Stimulated activated CD4-positive, alpha-beta T cell treated with anti-CD3 and anti-CD28 coated beads, TNF-alpha, amount 100 ng/mL, for 48 hours (primary cell): ENCODE results near the gene PALLD.
"Not testable (repeated sequence)": the region's sequence is repeated elsewhere in the genome, so short reads cannot be mapped to it uniquely, and the experiment has no call there.

Experiments used
- DNase-seq, 3 donors: peaks; one replicate each; pipeline ENCODE4 v3.0.0-alpha.2; 2020; ENCODE audit warnings: low read depth in 3 of 3

The PALLD gene

DNA sequence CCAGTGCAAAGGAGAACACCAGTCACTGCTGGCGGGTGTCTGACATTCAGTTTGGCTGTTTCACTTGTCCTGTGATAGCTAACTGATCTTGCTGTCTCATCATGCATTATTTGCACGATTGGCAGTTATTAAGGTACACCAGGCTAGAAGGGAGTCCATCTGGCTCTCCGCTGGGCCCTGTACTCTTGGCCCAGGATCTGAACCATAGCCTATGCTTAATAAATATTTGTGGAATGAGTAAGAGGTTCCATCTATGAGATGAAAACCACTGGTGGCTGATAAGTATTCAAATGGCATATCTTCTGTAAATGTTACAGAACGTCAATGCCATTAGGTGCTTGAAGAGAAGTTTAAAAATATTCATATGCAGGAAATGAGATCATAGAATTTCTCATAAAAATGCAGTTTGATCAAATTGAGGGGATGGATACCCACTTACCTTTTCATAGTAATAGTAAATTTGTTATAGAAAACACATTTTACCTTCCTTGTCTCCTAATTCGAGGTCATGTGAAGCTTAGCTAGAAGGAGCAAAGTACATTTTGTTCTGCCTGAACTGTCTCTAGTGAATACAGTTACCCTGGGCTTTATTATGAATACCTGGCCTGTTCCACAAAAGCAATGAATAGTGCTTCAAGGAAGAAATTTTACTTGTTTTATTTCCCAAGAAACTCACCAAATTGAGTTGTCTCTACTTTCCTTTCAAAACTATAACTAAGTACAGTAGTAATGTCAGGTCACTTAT, 299.7 kb downstream of the PALLD start:
- DNase-seq, result no peak

DNA sequence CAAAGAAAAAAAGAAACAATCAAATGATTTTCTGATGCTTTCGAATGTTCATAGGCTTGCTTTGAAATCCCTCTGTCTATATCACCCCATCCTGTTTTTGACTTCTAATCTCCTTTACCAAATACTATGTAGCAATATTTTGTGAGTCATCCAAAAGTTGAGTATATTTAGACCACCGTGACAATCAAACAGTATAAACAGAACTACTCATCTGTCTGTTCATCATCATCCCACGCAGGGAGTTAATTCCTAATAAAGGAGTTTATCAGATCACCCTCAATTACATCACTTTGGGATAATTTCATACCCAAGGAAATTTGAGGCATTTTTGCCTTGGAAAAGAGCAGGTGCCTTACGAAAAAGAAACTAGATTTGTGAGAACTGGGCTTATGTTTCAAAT, 300.3 kb downstream of the PALLD start:
- no peak for DNase-seq

DNA sequence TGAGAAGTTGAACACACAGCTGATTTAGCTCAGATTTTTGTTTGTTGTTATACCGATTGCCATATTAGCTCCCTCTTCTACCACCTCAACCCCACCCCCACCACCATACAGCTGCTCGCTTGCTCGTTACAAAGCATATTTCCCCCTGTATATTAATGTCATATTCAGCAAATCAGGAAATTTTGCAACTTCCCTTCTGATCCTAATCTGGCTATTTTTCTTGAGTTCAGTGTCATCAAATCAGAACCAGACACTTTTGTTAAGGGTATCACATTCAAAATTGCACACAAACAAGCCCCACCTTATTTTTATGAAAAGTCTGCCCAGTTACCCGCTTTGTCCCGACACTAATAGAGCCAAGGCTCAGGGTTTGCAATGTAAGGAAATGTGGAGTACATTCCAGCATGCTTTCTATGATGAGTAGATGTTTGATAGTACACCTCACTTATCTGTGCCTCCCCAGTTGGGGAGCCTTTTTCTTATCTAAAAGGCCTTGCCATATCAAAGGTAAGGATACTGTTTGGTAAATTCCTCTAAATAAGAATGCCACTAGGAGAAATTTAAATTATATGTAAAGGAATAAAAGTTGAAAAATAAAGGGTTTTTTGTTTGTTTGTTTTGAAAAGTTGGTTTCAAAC, 301.0 kb downstream of the PALLD start:
- DNase-seq, result no peak

DNA sequence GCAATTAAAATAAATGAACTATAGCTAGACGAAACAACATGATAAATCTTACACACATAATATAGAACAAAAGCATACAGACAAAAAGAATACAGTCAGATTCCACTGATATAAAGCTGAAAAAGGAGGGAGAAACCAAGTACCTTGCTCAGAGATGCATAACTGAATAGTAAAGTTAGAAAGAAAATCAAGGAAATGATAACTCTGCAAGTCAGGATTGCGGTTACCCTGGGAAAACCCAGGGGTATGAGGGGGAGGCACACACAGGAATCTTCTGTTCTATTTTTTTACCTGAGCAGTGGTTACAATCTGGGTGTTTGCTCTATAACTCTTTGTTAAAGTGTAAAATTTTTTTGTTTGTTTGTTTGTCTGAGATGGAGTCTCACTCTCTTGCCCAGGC, 304.1 kb downstream of the PALLD start:
- DNase-seq, result no peak

DNA sequence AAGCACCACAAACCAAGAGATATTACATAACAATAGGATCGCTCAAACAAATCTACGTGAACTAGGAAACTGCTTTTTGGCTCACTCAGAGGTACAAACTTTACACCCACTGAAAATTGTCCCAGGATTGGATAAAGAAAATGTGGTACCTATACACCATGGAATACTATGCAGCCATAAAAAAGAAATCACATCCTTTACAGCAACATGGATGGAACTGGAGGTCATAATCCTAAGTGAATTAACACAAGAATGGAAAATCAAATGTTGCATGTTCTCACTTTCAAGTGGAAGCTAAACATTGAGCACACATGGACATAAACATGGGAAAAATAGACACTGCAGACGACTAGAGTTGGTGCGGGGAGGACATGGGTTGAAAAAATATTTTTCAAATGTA, 305.4 kb downstream of the PALLD start:
- DNase-seq, result no peak

DNA sequence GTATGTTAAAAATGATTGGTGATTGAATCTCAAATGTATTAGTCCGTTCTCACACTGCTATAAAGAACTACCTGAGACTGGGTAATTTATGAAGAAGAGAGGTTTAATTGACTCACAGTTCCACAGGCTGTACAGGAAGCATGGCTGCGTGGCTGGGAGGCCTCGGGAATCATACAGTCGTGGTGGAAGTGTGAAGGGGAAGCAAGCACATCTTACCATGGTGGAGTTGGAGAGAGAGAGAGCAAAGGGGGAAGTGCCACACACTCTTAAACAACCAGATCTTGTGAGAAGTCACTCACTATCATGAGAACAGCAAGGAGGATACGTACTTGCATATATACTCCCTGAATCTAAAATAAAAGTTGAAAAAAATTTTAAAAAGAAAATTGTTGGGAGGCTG, 306.2 kb downstream of the PALLD start:
- not testable (repeated sequence) for DNase-seq

DNA sequence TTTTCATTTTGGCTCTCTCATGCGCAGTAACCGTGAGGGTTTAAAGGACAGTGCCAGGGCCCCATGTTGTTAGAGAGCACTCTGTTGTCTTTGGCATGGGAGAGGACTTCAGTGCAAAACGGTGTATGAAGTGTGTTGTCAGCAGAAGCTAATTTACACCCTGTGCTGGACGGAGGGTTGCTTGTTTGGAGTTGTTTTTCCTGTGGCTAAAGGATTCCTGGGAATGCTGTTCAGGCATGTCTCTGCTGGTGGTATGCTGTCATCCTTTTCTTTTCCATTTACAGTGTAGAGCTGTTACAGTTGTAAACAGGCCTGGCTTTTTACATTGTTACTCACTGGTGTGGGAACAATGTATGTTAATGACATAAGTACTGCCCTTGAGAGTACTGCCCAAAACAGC, 306.9 kb downstream of the PALLD start:
- no peak for DNase-seq

DNA sequence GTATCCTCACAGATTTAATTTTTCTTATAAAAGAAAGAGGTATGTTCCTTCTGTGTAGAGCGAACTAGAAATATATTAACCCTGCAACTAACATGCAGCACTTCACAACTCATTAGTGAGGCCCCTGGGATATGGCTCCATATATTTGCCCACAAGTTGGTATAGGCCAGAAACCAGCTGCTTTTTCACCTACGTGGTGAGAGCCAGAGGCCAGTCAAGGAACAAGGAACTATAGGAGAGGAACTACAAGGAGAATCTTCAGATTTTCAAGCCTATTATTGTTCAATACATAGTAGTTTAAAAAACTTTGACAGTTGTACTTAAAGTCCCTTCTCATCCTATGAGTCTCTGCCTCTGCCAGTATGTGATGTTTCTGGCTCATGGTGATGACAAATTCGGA, 307.3 kb downstream of the PALLD start:
- DNase-seq, result no peak

DNA sequence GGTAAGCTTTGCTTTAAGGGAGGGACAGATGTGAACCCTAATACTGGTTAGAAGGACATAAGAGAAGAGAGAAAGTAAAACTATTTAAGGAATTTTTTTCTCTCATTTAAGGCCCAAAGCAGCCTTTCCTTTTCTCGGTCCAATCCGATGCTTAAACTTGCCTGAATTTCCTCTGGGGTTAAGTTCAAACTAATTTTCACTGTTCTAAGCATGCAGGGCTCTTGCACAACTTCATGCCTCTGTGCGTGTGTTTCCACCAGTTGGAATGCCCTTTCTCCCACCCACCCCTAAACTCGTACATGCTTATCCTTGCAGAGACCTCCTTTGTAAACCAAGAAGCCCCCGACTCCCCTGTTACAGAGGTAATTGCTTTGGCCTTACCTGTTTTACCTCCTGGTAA, 308.5 kb downstream of the PALLD start:
- no peak for DNase-seq

DNA sequence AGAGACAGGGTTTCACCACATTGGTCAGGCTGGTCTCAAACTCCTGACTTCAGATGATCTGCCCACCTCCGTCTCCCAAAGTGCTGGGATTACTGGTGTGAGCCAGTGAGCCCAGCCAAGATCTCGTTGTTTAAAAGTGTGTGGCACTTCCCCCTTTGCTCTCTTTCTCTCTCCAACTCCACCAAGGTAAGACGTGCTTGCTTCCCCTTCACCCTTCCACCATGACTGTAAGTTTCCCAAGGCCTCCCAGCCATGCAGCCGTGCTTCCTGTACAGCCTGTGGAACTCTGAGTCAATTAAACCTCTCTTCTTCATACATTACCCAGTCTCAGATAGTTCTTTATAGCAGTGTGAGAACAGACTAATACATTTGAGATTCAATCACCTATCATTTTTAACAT, 309.4 kb downstream of the PALLD start:
- not testable (repeated sequence) for DNase-seq

DNA sequence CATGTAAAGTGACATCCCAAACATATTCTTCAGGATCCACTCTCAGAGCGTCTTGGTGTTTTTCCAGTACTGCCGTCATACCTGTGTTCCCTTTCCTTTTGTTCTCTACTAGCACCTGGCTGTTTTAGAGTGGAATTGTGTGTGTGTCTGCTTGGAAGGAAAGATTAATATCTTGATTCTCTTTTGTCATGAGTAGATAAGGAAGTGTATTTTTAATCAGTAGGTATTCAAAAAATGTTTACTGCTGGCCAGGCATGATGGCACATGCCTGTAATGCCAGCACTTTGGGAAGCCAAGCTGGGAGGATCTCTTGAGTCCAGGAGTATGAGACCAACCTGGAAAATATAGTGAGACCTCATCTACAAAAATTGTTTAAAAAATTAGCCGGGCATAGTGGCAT, 314.4 kb downstream of the PALLD start:
- no peak for DNase-seq

DNA sequence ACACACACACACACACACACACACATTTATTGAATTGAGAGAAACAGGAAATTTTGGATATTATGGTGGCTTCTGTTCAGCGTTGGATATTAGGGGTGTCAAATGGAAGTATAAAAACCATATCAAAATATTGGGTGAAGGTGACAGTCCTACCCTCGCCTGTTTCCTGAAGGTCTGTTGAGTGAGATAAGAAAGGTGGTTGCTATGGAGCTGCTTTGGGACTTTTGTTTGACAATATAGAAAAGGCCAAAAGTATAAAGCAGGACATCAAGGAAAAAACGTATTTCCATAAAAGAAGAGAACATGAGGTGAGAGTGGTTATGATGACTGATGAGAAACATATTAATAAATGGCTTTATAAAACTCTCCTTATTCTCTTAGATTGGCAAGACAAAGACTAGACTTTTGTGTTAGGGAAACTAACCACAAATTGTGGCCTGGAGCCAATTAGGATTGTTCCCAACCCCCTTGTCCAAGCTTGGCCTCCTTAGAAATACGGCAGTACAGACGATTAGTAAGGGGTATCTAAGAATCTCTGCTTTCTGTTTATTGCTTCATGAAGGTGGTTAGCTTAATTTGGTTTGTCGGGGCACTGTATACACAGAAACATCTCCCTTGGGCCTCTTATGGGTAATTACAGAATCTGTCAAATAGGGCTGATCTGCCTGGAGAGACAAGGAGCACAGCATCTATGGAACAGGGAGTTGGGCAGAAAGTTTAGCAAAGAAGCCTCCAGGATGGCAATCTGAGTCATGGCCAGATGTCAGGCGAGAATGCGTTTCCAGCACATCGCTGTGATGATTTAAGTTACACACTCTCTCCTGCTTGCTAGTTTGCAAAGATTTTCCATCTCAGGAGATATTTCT, 315.2 kb downstream of the PALLD start:
- no peak for DNase-seq

DNA sequence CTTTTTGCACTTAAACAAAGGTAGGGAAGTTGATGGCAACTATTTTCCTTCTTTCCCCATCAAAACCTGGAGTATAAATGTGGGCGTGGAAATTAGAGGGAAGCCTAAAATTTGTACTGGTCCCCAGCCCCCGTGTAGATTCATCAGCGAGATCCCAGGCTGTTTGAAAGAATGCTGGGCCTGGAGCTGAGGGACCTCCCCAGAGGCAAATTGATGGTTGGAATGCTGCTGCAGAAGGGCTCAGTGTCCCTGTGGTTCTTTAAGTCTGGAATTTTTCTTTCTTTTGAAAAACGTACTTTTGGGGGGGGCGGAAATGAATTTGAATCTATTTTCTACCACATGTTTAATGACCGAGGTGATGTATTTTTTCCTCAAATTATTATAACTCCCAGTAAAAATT, 316.0 kb downstream of the PALLD start:
- no peak for DNase-seq

DNA sequence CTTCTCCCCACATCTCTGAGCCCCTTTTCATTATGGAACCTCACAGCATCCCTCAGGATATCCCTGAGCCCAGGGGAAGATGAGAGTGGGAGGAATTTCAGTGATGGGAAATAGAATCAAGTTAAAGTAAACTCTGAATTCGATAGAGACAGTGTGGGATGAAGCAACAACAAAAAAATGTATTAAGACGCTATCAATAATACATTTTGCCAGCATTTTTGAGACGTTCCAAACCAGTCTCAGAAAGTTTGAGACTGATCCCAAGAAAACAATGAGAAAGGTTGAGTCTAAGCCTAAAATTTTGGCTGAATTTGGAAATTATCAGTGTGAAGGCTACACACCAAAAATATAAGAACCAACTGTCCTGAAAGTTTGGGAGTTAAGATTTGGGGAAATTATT, 317.0 kb downstream of the PALLD start:
- no peak for DNase-seq

DNA sequence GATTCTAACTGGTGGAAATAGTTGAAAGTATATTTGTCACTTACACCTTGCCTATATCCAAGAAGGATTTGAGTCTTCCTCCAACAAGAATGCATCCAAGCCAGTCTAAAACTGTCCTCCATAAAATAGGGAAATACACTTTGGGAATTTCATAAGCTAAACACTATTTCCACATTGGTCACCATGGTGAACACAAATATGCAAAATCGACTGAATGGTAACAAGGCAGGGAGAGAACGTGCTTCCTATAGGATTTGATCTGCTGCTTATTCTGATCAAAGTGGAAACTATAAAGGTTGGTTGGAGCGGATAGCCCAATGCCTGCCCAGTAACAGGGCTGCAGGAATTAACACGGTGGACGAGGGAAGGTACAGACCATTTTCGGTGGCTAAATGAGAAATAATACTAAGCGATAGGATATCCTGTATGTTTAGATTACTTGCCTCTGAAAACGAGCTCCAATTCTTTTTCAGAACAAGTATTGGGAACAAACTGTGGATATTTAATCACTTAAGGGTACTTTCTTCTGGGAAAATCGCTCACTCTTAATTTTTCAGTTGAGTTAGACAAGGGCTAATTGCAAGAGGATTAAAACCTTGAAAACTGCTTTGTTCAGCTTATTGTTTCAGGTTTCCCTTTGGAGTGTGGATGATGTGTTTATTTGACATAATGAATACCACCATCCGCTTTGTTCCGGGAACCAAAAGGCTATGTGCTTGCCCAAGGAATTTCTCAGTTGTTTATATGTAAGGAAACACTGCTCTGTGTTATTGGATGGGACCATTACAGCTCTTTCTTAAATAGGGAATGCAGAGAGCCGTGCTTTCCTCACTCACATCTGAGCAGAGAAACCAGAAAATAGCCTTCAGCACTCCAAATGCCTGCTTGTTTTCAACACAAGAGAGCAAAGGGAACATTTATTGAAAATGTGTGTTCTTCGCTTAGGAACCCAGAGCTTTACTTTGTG, 318.8 kb downstream of the PALLD start:
- no peak for DNase-seq

DNA sequence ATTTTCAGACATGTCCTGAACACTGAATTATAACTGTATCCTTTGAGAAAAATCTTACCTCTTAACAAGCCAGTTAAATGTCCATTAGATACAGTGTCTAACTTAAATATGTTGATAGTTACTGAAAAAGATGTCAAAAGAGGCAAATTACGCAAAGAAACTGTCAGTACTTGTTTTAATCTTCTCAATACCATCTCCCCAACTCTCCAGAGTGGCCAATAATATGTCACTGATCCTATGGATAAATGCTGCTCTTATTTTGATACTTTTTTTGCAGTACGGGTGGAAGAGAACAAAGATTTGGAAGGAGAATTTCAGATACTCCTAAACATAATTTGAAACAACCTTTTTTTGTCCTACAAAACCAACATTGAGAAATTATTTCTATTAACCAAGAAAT, 320.5 kb downstream of the PALLD start:
- no peak for DNase-seq

DNA sequence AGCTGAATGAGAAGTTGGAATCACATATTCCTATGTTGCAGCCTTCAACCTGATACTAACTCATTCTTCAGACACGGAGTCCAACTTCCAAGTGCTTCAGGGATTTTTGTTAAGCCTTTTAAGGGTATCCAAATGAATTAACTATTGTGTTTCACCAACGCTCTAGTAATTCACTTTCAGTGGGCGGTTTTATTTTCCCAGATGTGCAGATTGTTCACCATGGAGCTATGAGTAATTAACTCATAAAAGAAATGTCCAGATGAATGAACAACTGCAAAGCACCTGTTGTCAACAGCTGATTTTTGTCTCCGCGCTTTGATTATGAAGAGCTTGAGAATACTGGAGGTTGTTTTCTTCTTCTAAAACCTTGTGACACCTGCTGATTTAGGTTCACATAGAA, 325.6 kb downstream of the PALLD start:
- DNase-seq, result no peak

DNA sequence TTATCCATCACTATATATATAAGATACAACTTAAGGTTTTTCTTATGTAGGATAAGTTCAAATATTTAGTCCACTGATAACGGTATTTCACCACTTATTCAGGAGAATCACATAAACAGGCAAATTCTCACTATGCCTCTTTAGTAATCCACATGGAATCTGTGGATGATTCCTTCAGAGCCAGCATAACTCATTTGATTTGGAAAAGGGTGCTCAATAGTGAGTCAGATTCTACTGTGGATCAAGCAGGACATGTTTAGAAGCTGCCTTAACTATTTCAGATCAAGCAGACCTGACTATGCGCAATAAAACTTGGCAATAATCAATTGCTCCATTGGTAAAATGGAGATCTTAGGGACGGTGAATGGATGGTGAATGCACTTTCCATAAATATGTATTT, 329.1 kb downstream of the PALLD start:
- DNase-seq, result no peak

DNA sequence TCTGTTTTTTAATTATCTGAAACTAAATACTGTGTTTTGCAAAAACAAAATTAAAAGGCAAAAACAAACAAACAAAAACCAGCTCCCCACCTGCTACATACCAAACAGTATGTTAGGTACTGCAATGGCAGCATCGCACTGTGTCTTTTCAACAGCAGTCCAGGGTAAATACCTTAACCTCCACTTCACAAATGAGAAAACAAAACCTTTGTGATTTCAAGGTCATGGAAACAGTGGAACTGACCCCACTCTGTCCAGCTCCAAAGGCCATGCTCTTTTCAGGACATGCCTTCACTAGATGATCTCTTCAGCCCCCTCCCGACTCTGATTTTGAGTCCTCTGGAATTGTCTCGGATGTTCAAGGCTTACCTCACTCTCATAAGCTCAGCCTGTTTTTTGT, 329.8 kb downstream of the PALLD start:
- DNase-seq, result no peak

DNA sequence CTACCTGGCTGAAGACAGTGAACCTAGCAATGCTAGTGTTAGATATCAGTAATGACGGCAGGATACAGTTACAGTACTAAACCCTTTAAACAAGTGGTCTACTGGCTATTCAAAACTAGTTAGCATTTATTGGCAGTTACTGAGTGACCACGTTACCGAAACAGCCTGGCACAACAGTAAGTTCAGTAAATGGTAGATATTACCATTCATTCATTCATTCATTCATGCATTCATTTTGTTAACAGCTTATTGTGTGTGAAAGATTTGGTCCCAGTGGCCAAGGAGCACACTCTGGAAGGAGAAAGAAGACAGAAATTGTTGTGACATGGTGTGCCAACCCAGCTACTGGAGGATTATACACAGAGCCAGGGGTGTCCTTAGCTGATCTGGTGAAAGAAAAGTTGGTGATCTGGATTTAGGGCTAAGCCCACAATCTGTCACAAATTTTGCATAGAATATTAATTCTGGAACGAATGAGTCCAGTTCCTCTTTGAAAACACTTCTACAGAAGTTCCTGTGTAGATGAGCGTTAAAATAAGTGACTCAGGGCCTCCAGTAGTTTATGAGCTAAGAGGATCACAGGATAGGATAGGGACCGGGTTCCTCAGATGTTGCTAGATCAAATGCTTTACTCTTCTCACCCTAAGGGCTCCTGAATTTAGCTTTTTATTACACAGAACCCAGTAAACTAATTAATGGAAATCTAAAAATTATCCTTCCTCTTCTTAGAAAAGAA, 334.1 kb downstream of the PALLD start:
- no peak for DNase-seq

DNA sequence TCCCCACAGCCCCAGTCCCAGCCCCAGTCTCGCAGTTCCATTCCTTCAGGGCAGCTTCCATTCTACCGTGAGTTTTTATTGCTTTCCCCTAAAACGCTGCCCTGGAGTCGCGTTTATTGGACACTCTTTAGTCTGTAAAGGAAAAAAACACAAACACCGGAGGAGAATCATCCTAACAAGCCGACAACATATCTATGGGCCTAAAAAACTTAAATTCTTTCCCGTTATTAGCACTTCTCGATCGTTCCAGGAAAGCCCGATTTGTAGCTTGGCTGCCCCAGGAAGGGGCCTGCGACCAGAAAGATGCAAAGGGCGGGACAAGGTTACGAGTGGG, 334.7 kb downstream of the PALLD start:
- DNase-seq, result no peak
